GM18520 (cell line): ENCODE data around the gene PLA2G2D.

Experiments used
- ATAC-seq: cut with Tn5 transposase; IDR thresholded peaks from one replicate; pipeline ENCODE4 v1.9.1; 2021; ENCODE audit not compliant: unreplicated experiment

Gene PLA2G2D

GRCh38 chr1:20089328-20090077, 29.8 kb downstream of the PLA2G2D start:
- ATAC-seq, result no peak

GRCh38 chr1:20087668-20088067, 31.7 kb downstream of the PLA2G2D start:
- ATAC-seq, result no peak

GRCh38 chr1:20086800-20087199, 32.5 kb downstream of the PLA2G2D start:
- ATAC-seq, result no peak

- ATAC-seq, result no peak
Measured at GRCh38 chr1:20083178-20083944, 36.0 kb downstream of the PLA2G2D start.

GRCh38 chr1:20082772-20083171, 36.6 kb downstream of the PLA2G2D start:
- ATAC-seq, result no peak

- ATAC-seq, result no peak
Measured at GRCh38 chr1:20081353-20081810, 38.0 kb downstream of the PLA2G2D start.

GRCh38 chr1:20080441-20081352, 38.6 kb downstream of the PLA2G2D start:
- no peak for ATAC-seq

GRCh38 chr1:20079661-20080305, 39.6 kb downstream of the PLA2G2D start:
- ATAC-seq, result no peak

GRCh38 chr1:20078711-20079110, 40.6 kb downstream of the PLA2G2D start:
- no peak for ATAC-seq

GRCh38 chr1:20078171-20078651, 41.1 kb downstream of the PLA2G2D start:
- ATAC-seq, result no peak

- no peak for ATAC-seq
Measured at GRCh38 chr1:20076710-20077461, 42.5 kb downstream of the PLA2G2D start.

GRCh38 chr1:20076223-20076622, 43.1 kb downstream of the PLA2G2D start:
- ATAC-seq, result no peak

- no peak for ATAC-seq
Measured at GRCh38 chr1:20075345-20075744, 44.0 kb downstream of the PLA2G2D start.

GRCh38 chr1:20074725-20075171, 44.6 kb downstream of the PLA2G2D start:
- ATAC-seq, result no peak

- no peak for ATAC-seq
Measured at GRCh38 chr1:20074055-20074724, 45.1 kb downstream of the PLA2G2D start.

GRCh38 chr1:20073256-20073655, 46.1 kb downstream of the PLA2G2D start:
- ATAC-seq, result no peak

- ATAC-seq, result no peak
Measured at GRCh38 chr1:20072771-20073170, 46.6 kb downstream of the PLA2G2D start.

GRCh38 chr1:20071416-20071815, 47.9 kb downstream of the PLA2G2D start:
- no peak for ATAC-seq

- ATAC-seq, result no peak
Measured at GRCh38 chr1:20070357-20070756, 49.0 kb downstream of the PLA2G2D start.
